GM12878 (cell line): ENCODE measurements around the gene FGF12. TPM values are rescaled to one million over a fixed set of nuclear protein-coding genes. Genes with fewer than 3 reads are reported as not detected.

ENCODE experiments used
- ATF3 ChIP-seq: IDR thresholded peaks from 2 replicates; pipeline ENCODE4 v1.6.1; 2011; ENCODE audit warnings: low read depth, mild to moderate bottlenecking, low read length, moderate library complexity, borderline replicate concordance; ENCODE audit errors: extremely low read depth
- BCLAF1 ChIP-seq: fragments of 450-650 bp; IDR thresholded peaks from 2 replicates; pipeline ENCODE4 v1.6.1; 2017; ENCODE audit warnings: antibody characterized with exemption, mild to moderate bottlenecking, moderate library complexity
- BRCA1 ChIP-seq: IDR thresholded peaks from 2 replicates; pipeline ENCODE4 v1.6.1; 2011; ENCODE audit warnings: low read depth, low read length, improper control_type of control experiment
- CBX3 ChIP-seq: fragments of 200-600 bp; sonication (generic); IDR thresholded peaks from 2 replicates; pipeline ENCODE4 v1.6.1; 2016; ENCODE audit warnings: low read depth, borderline replicate concordance
- CREM ChIP-seq: IDR thresholded peaks from 2 replicates; pipeline ENCODE4 v1.6.1; 2014; ENCODE audit warnings: antibody characterized with exemption, low read depth
- E2F8 ChIP-seq: fragments of 450-650 bp; IDR thresholded peaks from 2 replicates; pipeline ENCODE4 v1.6.1; 2018; ENCODE audit warnings: mild to moderate bottlenecking, low read depth, moderate library complexity; ENCODE audit not compliant: partially characterized antibody
- JUNB ChIP-seq: IDR thresholded peaks from 2 replicates; pipeline ENCODE4 v1.6.1; 2016; ENCODE audit warnings: antibody characterized with exemption, mild to moderate bottlenecking
- JUND ChIP-seq: IDR thresholded peaks from 2 replicates; pipeline ENCODE4 v1.6.1; 2012; ENCODE audit warnings: low read depth, mild to moderate bottlenecking, low read length, improper control_type of control experiment, moderate library complexity
- KDM1A ChIP-seq: fragments of 200-600 bp; sonication (generic); IDR thresholded peaks from 2 replicates; pipeline ENCODE4 v1.6.1; 2016; ENCODE audit warnings: borderline replicate concordance
- MEF2B ChIP-seq: fragments of 450-650 bp; IDR thresholded peaks from 2 replicates; pipeline ENCODE4 v1.6.1; 2018; ENCODE audit warnings: mild to moderate bottlenecking, moderate library complexity; ENCODE audit not compliant: partially characterized antibody, poor library complexity, severe bottlenecking
- MTA3 ChIP-seq: IDR thresholded peaks from 2 replicates; pipeline ENCODE4 v1.6.1; 2012; ENCODE audit warnings: low read length, inconsistent platforms, borderline replicate concordance
- MYC ChIP-seq: IDR thresholded peaks from 2 replicates; pipeline ENCODE4 v1.6.1; 2011; ENCODE audit warnings: mild to moderate bottlenecking, low read length, moderate library complexity, inconsistent platforms; ENCODE audit not compliant: insufficient read depth, insufficient replicate concordance, insufficient read length, severe bottlenecking
- NFYA ChIP-seq: IDR thresholded peaks from 2 replicates; pipeline ENCODE4 v1.6.1; 2011; ENCODE audit warnings: low read depth, mild to moderate bottlenecking, low read length, improper control_type of control experiment, borderline replicate concordance
- PML ChIP-seq: IDR thresholded peaks from 2 replicates; pipeline ENCODE4 v1.6.1; 2012; ENCODE audit warnings: low read length, inconsistent platforms
- RBBP5 ChIP-seq: fragments of 200-600 bp; sonication (generic); conservative IDR thresholded peaks from 2 replicates; pipeline ENCODE4 v1.6.1; 2016
- RFX5 ChIP-seq: IDR thresholded peaks from 2 replicates; pipeline ENCODE4 v1.6.1; 2011; ENCODE audit warnings: low read depth, low read length, improper control_type of control experiment
- SKIL ChIP-seq: fragments of 450-650 bp; IDR thresholded peaks from 2 replicates; pipeline ENCODE4 v1.6.1; 2017; ENCODE audit warnings: mild to moderate bottlenecking, low read depth, inconsistent platforms; ENCODE audit not compliant: poor library complexity, severe bottlenecking
- SREBF2 ChIP-seq: IDR thresholded peaks from 2 replicates; pipeline ENCODE4 v1.6.1; 2012; ENCODE audit warnings: mild to moderate bottlenecking, low read length
- TCF3 ChIP-seq: IDR thresholded peaks from 2 replicates; pipeline ENCODE4 v1.6.1; 2012; ENCODE audit warnings: low read depth, mild to moderate bottlenecking, low read length, borderline replicate concordance; ENCODE audit not compliant: insufficient read depth
- USF1 ChIP-seq: IDR thresholded peaks from 2 replicates; pipeline ENCODE4 v1.6.1; 2011; ENCODE audit warnings: borderline replicate concordance, low read depth, mild to moderate bottlenecking, moderate library complexity, mixed read lengths, low read length; ENCODE audit not compliant: insufficient read depth; ENCODE audit errors: extremely low read length
- ZNF24 ChIP-seq: fragments of 450-650 bp; IDR thresholded peaks from 2 replicates; pipeline ENCODE4 v1.6.1; 2017; ENCODE audit warnings: antibody characterized with exemption, mild to moderate bottlenecking
- polyA plus RNA-seq, 11 experiments: library from polyadenylated mRNA; depleted of rRNA in 4 of 11; unstranded in 6 of 11; stranded (reverse) in 5 of 11; fragments of >200 nt; fragmentation: Nextera tagmentation in 4 of 11; fragmentation: Illumina TruSeq in 1 of 11; extraction: Ambion mirVana in 4 of 11; extraction: Trizol in 1 of 11; gene quantifications; 1 replicate in 1 of 11; 2 replicates in 10 of 11; pipeline versions ENCODE4 v1.2.1 to v1.2.3, GENCODE V29; 2011 to 2016; ENCODE audit warnings: inconsistent platforms in 2 of 11, missing spikeins in 2 of 11, low read depth in 1 of 11
- total RNA-seq, 4 experiments: library from RNA; depleted of rRNA in 3 of 4; stranded (reverse); fragments of >200 nt in 3 of 4; fragmentation: Illumina TruSeq in 1 of 4; extraction: Trizol in 1 of 4; gene quantifications; 2 replicates each; pipeline versions ENCODE4 v1.2.1 to v1.2.3, GENCODE V29; 2013 to 2021

The FGF12 gene
- total and polyA plus RNA-seq, 10 of the 15 experiments (the other 5 are each of a cell fraction or from before 2014, with no cell fraction given) = 0.03 to 0.43 (median 0.13) TPM; not detected in 7

GRCh38 chr3:192122832-192123594 is 604.3 kb downstream of the FGF12 start (continued):
- TF ChIP-seq USF1 (no peak), MYC (no peak), SREBF2 (no peak), MTA3 (no peak), BRCA1 (no peak), CREM (no peak), PML (no peak), NFYA (no peak), KDM1A (no peak), SKIL (no peak), JUNB (no peak), RBBP5 (no peak), ATF3 (no peak), RFX5 (no peak), ZNF24 (0 out of 2 replicates have a peak, but pooled peaks have one; percentile 20), E2F8 (no peak), TCF3 (no peak), JUND (0 out of 2 replicates have a peak, but pooled peaks have one; percentile 11), CBX3 (no peak), MEF2B (peak; percentile 54), BCLAF1 (no peak)
